ENCODE data around the gene GPR146. TPM values are rescaled to one million over a fixed set of nuclear protein-coding genes. Genes with fewer than 3 reads are reported as not detected.

Gene GPR146
- total and polyA plus RNA-seq, 2 of the 13 experiments (the other 11 are each of a cell fraction or from before 2014, with no cell fraction given) = 2.0 to 15.9 TPM

DNA sequence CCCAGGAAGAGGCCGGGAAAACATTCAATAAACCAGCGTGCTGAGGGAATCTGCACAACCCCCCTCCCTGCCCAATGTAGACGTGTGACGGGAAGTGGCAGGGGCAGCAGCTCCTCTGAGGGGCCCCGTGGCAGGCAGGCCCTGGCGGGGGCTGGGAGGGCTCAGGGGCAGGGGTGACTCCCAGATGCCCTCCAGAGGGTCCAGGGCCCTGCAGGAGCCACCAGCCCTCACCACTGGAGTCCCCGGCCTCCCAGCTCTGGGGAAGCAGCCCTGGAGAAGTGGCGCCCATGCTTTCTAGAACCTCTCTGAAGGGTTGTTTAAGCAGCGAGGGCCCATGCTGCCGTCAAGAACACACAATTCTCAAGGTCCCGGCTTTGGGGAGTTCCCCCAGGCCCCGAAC, 35.2 kb downstream of the GPR146 start:
- H3K4me3 ChIP-seq (replicated peaks in 1 of 3; ENCODE audit: insufficient read depth in 1 of 3, low read depth in 2 of 3, low read length in 3 of 3) = no peak overlapping the region
- ChIA-PET CTCF (ENCODE audit: low intra/inter-chr PET ratio, low total read pairs) (no interaction called here), POLR2A (interaction anchor here (1.0 to 1.1 kb wide), 2 partner anchors 8 to 87 kb away, joined by 3 read pairs; partner anchors contain the start of gene GPER1)
- BruUV-seq (replicated peaks) = no TSS peak
- intact Hi-C loops (cut with micrococcal nuclease; ENCODE audit: unreplicated experiment) (no loop called here), in situ Hi-C loops (cut with HindIII; ENCODE audit: extremely low pct_ligation_motif_present, low pct_unique_long_range_greater_than_20kb) (no loop called here)
- no peak for ATAC-seq
- no peak for DNase-seq (ENCODE audit: low spot score)
- H3K4me1 ChIP-seq (ENCODE audit: insufficient read depth, low read length) = peaks cover 35% of the 10 kb centered on the region
- H3K36me3 ChIP-seq (replicated peaks in 1 of 2; ENCODE audit: control insufficient read depth in 1 of 2, insufficient read depth in 2 of 2, low read length in 2 of 2) = peaks cover 2 to 14% of the 10 kb centered on the region in 2 experiments; a peak in 3 of 5 replicates
- H3K9me3 ChIP-seq (ENCODE audit: low read length) = no peaks in the 10 kb centered on the region
- peak overlapping the region; percentile 49 for H3K27ac ChIP-seq (ENCODE audit: extremely low read length, insufficient read depth, low read length)
- 0 out of 2 replicates have a peak overlapping the region, but pooled peaks have one; percentile 10 for H3K9ac ChIP-seq (ENCODE audit: insufficient read depth, low read depth, low read length)
- 94% methylated on average over 5 of the region's 12 CpGs for WGBS (ENCODE audit: low lambda C conversion rate)
- no peaks in the 10 kb centered on the region for H4K20me1 ChIP-seq (ENCODE audit: insufficient read depth, low read length)
- no peaks in the 10 kb centered on the region for H3K27me3 ChIP-seq (ENCODE audit: control insufficient read depth in 1 of 2, insufficient read depth in 2 of 2, low read length in 2 of 2)
- no peak overlapping the region for H2AFZ ChIP-seq (ENCODE audit: low read length)
- no peak for FAIRE-seq
- peak overlapping the region; percentile 51; the same call in 1 of the 2 replicates for H3K4me2 ChIP-seq (ENCODE audit: low read depth, low read length)
- no peak for TF ChIP-seq TEF (CRISPR knock-in tag; IDR thresholded peaks at IDR 0.05)
- no peak for TF ChIP-seq TRIM24 (CRISPR knock-in tag; IDR thresholded peaks at IDR 0.05)
- no peak for TF ChIP-seq ZSCAN9 (CRISPR knock-in tag; IDR thresholded peaks at IDR 0.05; ENCODE audit: borderline replicate concordance)
- TF ChIP-seq ZNF431 (CRISPR knock-in tag; IDR thresholded peaks at IDR 0.05; ENCODE audit: borderline replicate concordance, low read depth) = no peak
- TF ChIP-seq ATF1 (CRISPR knock-in tag; IDR thresholded peaks at IDR 0.05) = no peak
- no peak for TF ChIP-seq ZNF180 (CRISPR knock-in tag; IDR thresholded peaks at IDR 0.05; ENCODE audit: borderline replicate concordance, low read depth)
- no peak for TF ChIP-seq FOXA3 (CRISPR knock-in tag; IDR thresholded peaks at IDR 0.05)
- TF ChIP-seq ZNF878 (CRISPR knock-in tag; IDR thresholded peaks at IDR 0.05) = no peak
- no peak for TF ChIP-seq ZC3H13 (CRISPR knock-in tag; IDR thresholded peaks at IDR 0.05)
- TF ChIP-seq ETV6 (CRISPR knock-in tag; conservative IDR thresholded peaks at IDR 0.05) = no peak
- no peak for TF ChIP-seq CSRNP1 (CRISPR knock-in tag; IDR thresholded peaks at IDR 0.05)
- no peak for TF ChIP-seq ZBTB7A (CRISPR knock-in tag; IDR thresholded peaks at IDR 0.05)
- TF ChIP-seq ZSCAN30 (CRISPR knock-in tag; IDR thresholded peaks at IDR 0.05) = no peak
- TF ChIP-seq, protein P1, sequence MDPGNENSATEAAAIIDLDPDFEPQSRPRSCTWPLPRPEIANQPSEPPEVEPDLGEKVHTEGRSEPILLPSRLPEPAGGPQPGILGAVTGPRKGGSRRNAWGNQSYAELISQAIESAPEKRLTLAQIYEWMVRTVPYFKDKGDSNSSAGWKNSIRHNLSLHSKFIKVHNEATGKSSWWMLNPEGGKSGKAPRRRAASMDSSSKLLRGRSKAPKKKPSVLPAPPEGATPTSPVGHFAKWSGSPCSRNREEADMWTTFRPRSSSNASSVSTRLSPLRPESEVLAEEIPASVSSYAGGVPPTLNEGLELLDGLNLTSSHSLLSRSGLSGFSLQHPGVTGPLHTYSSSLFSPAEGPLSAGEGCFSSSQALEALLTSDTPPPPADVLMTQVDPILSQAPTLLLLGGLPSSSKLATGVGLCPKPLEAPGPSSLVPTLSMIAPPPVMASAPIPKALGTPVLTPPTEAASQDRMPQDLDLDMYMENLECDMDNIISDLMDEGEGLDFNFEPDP (CRISPR knock-in tag; conservative IDR thresholded peaks at IDR 0.05) = no peak
- TF ChIP-seq ZNF451 (CRISPR knock-in tag; IDR thresholded peaks at IDR 0.05) = no peak
- no peak for TF ChIP-seq MEF2D (CRISPR knock-in tag; IDR thresholded peaks at IDR 0.05)
- TF ChIP-seq, protein P2, sequence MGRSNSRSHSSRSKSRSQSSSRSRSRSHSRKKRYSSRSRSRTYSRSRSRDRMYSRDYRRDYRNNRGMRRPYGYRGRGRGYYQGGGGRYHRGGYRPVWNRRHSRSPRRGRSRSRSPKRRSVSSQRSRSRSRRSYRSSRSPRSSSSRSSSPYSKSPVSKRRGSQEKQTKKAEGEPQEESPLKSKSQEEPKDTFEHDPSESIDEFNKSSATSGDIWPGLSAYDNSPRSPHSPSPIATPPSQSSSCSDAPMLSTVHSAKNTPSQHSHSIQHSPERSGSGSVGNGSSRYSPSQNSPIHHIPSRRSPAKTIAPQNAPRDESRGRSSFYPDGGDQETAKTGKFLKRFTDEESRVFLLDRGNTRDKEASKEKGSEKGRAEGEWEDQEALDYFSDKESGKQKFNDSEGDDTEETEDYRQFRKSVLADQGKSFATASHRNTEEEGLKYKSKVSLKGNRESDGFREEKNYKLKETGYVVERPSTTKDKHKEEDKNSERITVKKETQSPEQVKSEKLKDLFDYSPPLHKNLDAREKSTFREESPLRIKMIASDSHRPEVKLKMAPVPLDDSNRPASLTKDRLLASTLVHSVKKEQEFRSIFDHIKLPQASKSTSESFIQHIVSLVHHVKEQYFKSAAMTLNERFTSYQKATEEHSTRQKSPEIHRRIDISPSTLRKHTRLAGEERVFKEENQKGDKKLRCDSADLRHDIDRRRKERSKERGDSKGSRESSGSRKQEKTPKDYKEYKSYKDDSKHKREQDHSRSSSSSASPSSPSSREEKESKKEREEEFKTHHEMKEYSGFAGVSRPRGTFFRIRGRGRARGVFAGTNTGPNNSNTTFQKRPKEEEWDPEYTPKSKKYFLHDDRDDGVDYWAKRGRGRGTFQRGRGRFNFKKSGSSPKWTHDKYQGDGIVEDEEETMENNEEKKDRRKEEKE (IDR thresholded peaks at IDR 0.05) = no peak
- no peak for TF ChIP-seq ZNF567 (CRISPR knock-in tag; IDR thresholded peaks at IDR 0.05; ENCODE audit: borderline replicate concordance)
- no peak for TF ChIP-seq SALL1 (CRISPR knock-in tag; IDR thresholded peaks at IDR 0.05)
- H3K79me2 ChIP-seq (ENCODE audit: insufficient read depth, low read length) = no peaks in the 10 kb centered on the region

All from HepG2 (cell line).